MM.1S (cell line): ENCODE data around the gene PARD3.

ENCODE experiments used
- CTCF ChIP-seq: fragments of 300-600 bp; sonication (generic); IDR thresholded peaks from 2 replicates; pipeline ENCODE4 v1.5.1; 2016; ENCODE audit warnings: antibody characterized with exemption, low read length, mixed read lengths
- EZH2 ChIP-seq: fragments of 300-600 bp; sonication (generic); optimal IDR thresholded peaks from 2 replicates; pipeline ENCODE3; 2017; ENCODE audit warnings: low read depth, mild to moderate bottlenecking, antibody characterized with exemption, low read length, mixed read lengths
- EZH2phosphoT487 ChIP-seq: fragments of 300-600 bp; sonication (generic); IDR thresholded peaks from 2 replicates; pipeline ENCODE4 v1.6.1; 2018; ENCODE audit warnings: antibody characterized with exemption, low read length

- TF ChIP-seq CTCF (no peak), EZH2phosphoT487 (no peak), EZH2 (no peak)
These were observed 228.0 kb downstream of the PARD3 start for GRCh38 chr10:34587002-34587679.
